Ovary (tissue), 3 donors: ENCODE data around the gene FOXC2.

ENCODE experiments used
- EP300 ChIP-seq: sonication (generic); formaldehyde crosslinking; IDR thresholded peaks from one replicate; pipeline ENCODE4 v1.6.1; 2017; ENCODE audit warnings: antibody characterized with exemption
- POLR2A ChIP-seq: fragments of 450-650 bp; IDR thresholded peaks from one replicate; pipeline ENCODE4 v1.6.1; 2017; ENCODE audit warnings: antibody characterized with exemption, mild to moderate bottlenecking, moderate library complexity
- TF ChIP-seq, protein P1 (sequence below), 3 donors: fragments of 450-650 bp in 2 of 3; fragments of 200-600 bp in 1 of 3; IDR thresholded peaks; one replicate each; pipeline versions ENCODE4 v1.5.1 to v1.8.0; 2016 to 2022; ENCODE audit warnings: antibody characterized with exemption in 3 of 3, mild to moderate bottlenecking in 1 of 3
- donor health status: DM: no; HTN: no; CAD: no.

DNA sequence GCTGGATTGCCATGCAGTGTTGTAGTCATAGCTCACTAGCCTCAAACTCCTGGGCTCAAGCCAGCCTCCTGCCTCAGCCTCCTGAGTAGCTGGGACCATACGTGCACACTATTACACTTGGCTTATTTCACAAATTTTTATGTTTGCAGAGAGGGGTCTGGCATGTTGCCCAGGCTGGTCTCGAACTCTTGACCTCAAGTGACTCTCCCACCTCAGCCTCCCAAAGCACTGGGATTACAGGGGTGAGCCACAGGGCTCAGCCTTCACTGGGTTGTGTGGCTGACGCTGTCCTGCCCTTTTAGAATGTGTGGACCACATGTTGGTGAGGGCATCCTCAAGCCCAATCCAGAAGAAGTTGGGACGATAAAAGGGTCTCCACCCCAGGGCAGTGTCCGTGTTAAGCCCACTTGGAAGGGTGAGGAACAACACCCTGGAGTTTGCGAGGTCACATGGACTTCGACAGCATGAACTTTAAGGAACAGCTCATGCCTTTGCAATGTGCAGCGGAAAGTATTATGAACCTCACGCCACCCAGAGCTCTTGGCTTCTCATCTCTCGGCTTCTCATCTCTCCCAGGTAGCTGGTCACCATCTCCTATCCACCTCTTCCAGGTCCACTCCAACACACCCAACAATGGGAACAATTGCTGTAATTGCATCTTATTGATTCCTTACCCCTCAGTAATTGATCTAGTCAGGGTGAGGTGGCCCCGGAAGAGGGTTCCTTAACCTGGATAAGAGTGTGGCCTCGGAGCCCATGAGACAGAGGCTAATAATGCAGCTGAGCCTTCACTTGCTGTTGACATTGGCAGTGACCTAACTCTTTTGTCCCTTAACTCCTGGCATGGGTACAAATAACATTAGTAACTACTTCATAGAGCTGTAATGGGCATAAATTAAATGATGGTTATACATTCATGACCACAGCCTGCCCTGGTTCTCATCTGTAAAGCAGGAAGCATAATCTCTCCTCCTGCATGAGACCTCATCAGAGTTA lies 18.4 kb downstream of the FOXC2 start:
- TF ChIP-seq, protein P1, sequence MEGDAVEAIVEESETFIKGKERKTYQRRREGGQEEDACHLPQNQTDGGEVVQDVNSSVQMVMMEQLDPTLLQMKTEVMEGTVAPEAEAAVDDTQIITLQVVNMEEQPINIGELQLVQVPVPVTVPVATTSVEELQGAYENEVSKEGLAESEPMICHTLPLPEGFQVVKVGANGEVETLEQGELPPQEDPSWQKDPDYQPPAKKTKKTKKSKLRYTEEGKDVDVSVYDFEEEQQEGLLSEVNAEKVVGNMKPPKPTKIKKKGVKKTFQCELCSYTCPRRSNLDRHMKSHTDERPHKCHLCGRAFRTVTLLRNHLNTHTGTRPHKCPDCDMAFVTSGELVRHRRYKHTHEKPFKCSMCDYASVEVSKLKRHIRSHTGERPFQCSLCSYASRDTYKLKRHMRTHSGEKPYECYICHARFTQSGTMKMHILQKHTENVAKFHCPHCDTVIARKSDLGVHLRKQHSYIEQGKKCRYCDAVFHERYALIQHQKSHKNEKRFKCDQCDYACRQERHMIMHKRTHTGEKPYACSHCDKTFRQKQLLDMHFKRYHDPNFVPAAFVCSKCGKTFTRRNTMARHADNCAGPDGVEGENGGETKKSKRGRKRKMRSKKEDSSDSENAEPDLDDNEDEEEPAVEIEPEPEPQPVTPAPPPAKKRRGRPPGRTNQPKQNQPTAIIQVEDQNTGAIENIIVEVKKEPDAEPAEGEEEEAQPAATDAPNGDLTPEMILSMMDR (IDR thresholded peaks at IDR 0.05), result no peak
- TF ChIP-seq POLR2A (no peak), EP300 (no peak)
